GM18868 (cell line): ENCODE results near the gene SFXN5.

Experiments used
- ATAC-seq: cut with Tn5 transposase; IDR thresholded peaks from one replicate; pipeline ENCODE4 v1.9.1; 2021; ENCODE audit warnings: mild to moderate bottlenecking, moderate library complexity; ENCODE audit not compliant: unreplicated experiment

The SFXN5 gene

GRCh38 chr2:73053316-73054114, 18.0 kb downstream of the SFXN5 start:
- no peak for ATAC-seq

GRCh38 chr2:73050121-73050545, 21.4 kb downstream of the SFXN5 start:
- no peak for ATAC-seq

DNA sequence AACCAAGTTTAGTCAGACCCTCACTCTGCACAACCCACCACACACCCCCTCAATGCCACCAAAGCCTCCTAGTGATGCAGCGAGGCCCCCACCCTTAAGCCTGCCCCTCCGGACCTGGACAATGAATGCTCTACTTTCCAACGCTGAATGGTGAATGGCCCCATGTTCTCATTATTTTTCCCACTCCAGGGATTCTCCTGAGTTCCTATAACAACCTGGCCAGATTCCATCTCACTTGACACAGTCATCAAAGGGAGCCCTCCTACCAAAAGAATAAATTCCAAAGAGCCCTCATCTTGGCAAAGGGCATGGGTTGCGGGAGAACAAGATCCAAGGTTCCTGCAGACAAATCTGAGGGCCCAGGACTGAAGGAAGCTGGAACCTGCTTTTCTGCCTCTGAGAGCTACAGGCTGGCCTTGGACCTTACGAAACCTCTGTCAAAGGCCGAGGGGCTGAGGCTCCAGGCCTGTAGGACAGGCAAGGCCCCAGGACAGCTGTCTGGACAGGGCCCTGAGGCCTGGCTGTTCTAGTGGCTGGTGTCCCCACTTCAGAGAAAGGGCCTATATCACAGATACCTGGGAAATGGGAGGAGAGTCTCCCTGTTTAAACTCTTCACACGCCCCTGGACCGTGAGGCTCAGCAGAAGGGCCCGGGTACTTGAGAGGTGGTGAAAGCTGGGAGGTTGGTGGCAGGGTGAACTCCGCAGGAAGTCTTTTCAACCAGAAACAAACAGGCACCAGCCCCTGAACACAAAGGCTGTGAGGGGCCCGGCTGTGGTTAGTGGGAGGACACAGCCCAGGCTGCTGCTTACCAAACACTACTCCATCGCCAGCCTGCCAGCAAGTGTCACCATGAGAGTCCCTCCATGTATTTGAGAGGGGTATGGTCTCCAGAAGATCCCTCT, 27.3 kb downstream of the SFXN5 start:
- ATAC-seq: no peak

- no peak for ATAC-seq
These were observed 28.2 kb downstream of the SFXN5 start for GRCh38 chr2:73043276-73043675.

DNA sequence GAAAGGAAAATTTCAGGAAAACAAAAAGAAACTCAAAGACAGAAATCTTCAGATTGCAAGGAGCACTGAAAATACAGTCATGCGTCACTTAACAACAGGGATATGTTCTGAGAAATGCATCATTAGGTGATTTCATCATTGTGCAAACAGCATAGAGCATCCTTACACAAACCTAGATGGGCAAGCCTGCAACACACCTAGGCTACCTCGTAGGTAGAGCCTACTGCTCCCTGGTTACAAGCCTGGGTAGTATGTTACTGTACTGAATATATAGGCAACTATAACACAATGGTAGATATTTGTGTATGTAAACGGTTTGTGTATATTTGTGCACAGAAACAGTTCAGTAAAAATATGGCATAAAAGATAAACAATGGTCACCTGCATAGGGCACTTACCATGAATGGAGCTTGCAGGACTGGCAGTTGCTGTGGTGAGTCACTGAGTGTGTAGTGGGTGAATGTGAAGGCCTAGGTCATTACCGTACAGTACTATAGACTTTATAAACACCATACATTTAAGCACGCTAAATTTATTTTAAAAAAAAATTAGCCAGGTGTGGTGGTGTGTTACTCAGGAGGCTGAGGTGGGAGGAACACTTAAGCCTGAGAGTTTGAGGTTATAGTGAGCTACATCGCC, 33.4 kb downstream of the SFXN5 start:
- no peak for ATAC-seq

DNA sequence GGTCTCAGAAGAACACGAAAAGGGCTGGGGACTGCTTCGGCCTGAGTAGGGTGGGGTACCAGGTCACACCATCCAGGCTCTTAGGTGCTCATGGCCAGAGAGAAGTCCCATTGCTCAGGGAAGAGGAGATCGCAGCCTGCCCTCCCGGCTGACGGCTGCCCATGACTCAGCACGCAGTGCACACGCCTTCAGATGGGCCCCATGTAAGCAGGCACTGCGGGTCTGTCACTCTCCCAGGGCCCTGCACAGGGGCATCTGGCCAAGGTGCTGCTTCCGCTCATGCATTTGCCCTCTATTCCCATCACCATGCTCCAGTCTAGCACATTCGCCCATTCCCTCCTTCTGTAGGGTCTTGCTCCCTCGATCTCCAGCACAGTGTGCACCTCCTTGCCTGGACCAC, 34.7 kb downstream of the SFXN5 start:
- ATAC-seq: no peak

DNA sequence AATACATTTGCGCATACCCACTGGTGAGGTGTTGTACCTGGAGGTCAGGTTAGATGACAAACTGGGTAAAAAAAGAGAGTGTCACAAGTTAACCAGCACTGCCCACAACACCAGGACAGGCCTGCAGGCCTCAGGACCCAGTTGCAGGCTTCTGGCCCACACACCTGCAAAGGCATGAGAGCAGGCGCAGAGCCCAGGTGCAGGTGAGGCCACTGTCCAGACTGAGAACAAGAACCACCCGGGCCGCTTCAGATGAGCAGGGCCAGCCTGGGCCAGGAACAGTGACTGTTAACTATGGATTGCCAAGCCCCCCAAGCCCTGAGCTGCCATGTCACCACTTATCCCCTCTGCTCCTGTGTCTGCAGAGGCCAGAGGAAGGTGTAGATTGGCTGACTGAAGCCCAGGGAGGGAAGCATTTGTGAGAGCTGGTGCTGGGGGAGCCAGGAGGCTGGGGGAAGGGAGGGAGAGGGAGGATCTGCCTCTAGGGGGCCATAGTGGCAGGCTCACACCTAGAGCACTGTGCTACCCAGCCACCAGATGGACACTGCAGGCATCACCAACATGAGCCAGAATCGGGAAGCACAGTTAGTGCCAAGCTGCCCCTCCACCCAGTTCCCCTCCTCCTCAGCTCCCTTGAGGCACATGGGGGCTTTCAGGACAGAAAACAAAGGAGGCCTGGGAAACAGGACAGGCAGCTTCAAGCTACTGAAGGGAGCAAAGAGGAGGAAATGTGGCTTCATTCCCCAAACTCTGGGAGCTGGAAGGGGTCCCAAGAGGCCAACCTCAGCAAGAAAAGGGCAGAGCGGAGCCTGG, 35.4 kb downstream of the SFXN5 start:
- ATAC-seq: no peak

- no peak for ATAC-seq
These were observed 36.7 kb downstream of the SFXN5 start for GRCh38 chr2:73034661-73035375.

DNA sequence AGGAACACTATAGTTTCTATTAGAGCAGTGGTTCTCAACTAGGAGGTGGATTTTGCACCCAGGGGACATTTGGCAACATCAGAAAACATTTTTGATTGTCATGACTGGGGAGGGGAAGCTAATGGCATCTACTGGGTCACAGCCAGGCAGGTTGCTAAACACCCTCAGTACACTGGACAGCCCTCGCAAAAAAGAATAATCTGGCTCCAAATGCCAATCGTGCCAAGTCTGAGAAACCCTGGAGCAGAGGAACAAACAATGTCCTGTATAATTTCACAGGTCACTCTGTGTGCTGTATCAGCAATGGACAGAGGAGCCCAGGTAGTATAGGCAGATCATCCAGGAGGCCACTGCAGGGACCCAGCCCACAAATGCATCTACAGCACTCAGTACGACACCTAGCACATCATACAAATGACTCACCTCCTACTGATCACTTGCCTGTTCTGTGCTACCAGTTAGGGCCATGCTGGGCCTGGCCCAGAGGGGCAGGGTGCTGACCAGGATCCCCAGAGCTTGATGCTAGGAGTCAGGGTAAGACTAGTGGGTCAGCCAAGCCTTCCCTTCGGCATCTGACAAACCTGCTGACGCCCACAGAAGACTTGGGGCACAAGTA, 37.6 kb downstream of the SFXN5 start:
- no peak for ATAC-seq

DNA sequence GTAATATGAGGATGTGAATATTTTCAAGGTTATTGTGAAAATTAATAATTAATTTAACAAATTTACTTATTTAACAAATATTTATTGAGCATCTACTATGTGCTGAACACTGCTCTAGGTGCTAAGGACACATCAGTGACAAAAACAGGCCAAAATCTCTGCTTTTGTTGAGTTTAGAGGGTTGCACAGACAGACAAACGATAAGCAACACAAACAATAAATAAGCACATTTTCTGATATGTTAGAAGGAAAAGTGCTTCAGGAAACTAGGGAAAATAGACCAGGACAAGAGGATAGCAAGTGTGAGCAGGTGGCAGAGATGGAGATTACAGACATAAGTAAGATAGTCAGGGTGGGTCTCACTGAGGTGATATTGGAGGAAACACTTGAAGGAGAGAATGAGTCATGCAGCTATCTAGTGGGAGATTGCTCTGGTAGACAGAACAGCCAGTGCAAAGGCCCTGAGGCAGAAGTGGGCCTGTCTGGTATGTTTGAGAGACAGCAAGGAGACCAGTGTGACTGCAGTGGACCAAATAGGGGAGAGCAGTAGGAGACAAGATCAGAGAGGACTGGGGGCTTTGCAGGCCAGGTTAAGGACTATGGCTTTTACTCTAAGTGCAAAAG, 38.3 kb downstream of the SFXN5 start:
- no peak for ATAC-seq

GRCh38 chr2:73032702-73033097, 38.8 kb downstream of the SFXN5 start:
- no peak for ATAC-seq

DNA sequence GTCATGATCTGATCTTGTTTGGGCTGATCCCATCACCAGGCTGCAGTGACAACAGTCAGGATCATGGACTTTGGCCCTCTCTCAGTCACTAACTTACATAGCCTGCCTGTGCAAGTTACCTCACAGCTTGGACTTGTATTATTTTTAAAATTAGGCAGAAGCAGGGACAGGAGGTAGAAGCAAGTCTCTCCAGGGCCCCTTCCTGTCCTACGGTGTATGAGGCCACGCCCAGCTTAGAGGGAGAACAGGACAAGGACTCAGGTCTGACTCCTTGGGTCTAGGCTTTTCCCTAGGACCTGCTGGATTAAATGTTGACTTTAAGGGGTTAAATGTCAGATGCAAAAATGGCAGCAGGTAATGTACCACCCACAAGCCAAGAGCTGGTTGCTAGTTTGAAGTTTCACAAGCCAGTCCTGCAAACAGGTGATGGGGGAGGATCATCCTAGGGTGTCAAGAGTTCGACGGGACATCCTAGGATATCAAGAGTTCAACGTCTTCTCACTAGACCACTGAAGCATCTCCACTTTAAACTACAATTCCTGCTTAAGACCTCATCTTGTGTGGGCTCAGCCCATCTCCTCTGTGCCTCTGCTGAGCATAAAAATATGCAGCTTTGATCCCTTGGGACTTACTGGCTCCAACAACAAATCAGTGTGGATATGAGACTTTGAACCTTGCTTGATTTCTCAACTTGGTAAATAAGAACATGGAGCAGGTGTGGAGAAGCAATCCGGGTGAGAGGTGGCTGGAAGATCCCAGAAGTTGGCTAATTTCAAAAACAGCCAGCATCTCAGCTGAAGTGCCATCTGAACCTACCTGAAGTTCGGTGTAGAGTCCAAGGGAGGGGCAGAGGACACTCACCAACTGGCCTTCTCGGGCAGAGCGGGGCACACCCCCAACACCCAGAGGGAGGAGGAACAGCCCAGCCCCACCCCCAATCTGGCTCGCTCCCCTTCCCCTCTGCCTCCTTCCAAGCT, 39.5 kb downstream of the SFXN5 start:
- no peak for ATAC-seq

- no peak for ATAC-seq
These were observed 40.3 kb downstream of the SFXN5 start for GRCh38 chr2:73031095-73031678.

- no peak for ATAC-seq
These were observed 42.7 kb downstream of the SFXN5 start for GRCh38 chr2:73028841-73029240.

DNA sequence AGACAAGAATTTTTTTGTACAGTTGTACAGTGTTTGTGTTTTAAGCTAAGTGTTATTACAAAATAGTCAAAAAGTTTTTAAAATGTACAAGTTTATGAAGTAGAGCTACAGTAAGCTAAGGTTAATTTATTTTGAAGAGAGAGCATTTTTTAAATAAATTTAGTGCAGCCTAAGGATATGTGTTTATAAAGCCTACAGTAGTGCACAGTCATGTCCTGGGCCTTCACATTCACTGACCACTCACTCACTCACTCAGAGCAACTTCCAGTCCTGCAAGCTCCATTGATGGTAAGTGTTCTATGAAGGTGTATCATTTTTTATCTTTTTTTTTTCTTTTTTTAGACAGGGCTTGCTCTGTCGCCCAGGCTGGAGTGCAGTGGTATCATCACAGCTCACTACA, 44.2 kb downstream of the SFXN5 start:
- no peak for ATAC-seq

DNA sequence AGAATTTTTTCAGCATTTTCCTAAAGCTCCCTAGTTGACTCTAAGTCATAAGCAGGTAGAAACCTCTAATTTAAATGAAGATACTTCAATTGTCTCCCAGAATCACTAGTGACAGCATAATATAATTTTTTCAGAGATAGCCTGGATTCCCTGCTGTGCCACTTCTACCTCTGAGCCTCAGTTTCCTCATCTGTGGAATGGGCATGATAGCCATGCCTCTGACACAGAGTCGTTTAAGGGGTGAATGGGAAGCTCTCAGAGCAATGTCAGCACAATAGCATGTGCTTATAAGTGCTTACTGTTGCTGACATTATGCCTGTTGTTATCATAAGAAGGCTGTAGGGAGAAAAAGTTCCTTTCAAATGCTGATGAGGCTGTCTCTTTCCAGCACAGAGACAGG, 48.0 kb downstream of the SFXN5 start:
- ATAC-seq: no peak

GRCh38 chr2:73022024-73022568, 49.4 kb downstream of the SFXN5 start:
- no peak for ATAC-seq
